Measurements from ENCODE around the gene TRIM42. TPM values are rescaled to one million over a fixed set of nuclear protein-coding genes. Genes with fewer than 3 reads are reported as not detected.
A peak's percentile ranks its signal among the peaks of the same experiment; 100 is the strongest.

The TRIM42 gene
- total RNA-seq, 1 donor from 2014 or later, result not detected

- Histone ChIP-seq H3K27ac (no peak overlapping the region), H3K4me1 (no peaks in the 10 kb centered on the region), H3K4me3 (no peak overlapping the region), H3K27me3 (no peaks in the 10 kb centered on the region), H3K36me3 (no peaks in the 10 kb centered on the region), H3K9me3 (no peaks in the 10 kb centered on the region)
- no peak for TF ChIP-seq POLR2AphosphoS5 (IDR thresholded peaks at IDR 0.05; ENCODE audit: insufficient read depth in 1 of 2, low read depth in 1 of 2)
- no peak for TF ChIP-seq CTCF (IDR thresholded peaks at IDR 0.05)
- no peak for TF ChIP-seq POLR2A (IDR thresholded peaks at IDR 0.05)
- DNase-seq (ENCODE audit: extremely low spot score in 2 of 2), result peak in 1 of 2 donors; percentile 83
- intact Hi-C loops (cut with DNase I), result no loop called here
These were observed 70.3 kb downstream of the TRIM42 start for GRCh38 chr3:140748171-140748570.

DNA sequence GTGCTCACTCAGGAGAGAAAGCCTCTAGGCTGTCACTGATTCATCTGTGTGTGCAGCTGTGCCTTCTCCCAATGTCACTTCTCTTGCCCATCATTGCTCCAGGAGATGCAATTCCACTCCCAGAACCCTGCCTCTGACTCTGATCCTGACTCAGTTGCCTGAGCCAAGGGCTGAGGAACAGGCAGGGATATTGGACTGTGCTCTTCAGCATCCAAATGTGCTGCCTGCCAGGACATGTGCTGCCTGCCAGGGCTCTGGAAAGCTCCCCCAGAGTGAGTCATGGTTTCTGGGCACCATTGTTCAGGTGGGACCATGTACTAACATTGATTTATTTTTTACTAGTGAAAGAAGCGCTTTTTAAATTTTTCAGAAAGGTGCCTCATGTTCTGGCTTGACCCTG, 71.0 kb downstream of the TRIM42 start:
- no peak overlapping the region for H3K4me3 ChIP-seq
- no peak for TF ChIP-seq CTCF (IDR thresholded peaks at IDR 0.05)
- TF ChIP-seq POLR2A (IDR thresholded peaks at IDR 0.05), result no peak
- TF ChIP-seq POLR2AphosphoS5 (IDR thresholded peaks at IDR 0.05; ENCODE audit: insufficient read depth in 1 of 2, low read depth in 1 of 2), result no peak
- H3K27ac ChIP-seq, result no peak overlapping the region
- DNase-seq (ENCODE audit: extremely low spot score in 2 of 2), result peak in 1 of 2 donors; percentile 56
- H3K36me3 ChIP-seq, result no peaks in the 10 kb centered on the region
- no peaks in the 10 kb centered on the region for H3K4me1 ChIP-seq
- no peaks in the 10 kb centered on the region for H3K9me3 ChIP-seq
- intact Hi-C loops (cut with DNase I), result no loop called here
- H3K27me3 ChIP-seq, result no peaks in the 10 kb centered on the region
